HG03571 (cell line): ENCODE measurements around the gene KIAA1671.

Experiments
- ATAC-seq: cut with Tn5 transposase; IDR thresholded peaks from one replicate; pipeline ENCODE4 v1.9.1; 2021; ENCODE audit not compliant: unreplicated experiment

KIAA1671 gene

DNA sequence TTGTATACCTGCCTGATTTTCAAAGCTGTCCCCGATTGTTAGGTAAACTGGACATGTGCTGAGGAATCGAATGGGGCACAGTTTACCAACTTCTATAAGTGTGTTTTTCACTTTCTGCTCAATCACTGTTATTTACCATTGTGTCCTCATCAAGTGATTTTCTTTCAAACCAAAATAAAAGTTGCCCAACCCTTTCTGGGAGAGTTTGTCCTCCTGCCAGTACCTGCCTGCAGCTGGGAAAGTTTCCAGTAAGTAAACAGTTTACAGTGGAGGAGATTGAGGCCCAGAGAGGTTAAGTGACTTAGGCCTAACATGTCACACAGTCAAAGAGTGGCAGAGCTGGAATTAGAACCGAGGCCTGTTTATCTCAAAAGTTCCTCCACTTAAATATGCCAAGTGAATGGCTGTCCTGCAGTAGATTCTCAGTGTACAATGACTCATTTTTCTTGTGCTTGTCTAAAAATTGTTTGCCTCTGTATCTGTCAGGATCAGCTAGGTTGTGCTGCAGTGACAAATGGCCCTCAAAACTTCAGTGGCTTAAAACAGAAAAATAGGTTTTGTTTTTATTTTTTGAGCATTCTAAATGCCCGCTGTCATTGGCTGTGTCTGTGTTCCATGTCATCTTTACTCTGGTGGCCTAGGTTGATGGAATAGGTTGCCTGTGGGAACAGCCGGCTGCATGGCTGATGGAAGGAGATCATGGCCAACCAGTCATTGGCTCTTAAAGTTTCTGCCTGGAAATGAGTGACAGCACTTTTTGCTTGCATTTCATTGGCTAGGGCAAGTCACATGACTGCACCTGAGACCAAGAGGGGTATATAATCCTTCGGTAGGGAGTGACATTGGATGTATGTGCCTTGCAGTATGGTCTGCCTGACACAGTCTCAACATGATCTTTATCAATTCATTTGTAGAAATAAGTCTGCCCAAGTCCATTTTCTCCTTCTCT lies 185.3 kb downstream of the KIAA1671 start:
- ATAC-seq, result no peak

- no peak for ATAC-seq
These were observed 186.5 kb downstream of the KIAA1671 start for GRCh38 chr22:25139062-25139461.

- no peak for ATAC-seq
These were observed 189.6 kb downstream of the KIAA1671 start for GRCh38 chr22:25142102-25142501.

DNA sequence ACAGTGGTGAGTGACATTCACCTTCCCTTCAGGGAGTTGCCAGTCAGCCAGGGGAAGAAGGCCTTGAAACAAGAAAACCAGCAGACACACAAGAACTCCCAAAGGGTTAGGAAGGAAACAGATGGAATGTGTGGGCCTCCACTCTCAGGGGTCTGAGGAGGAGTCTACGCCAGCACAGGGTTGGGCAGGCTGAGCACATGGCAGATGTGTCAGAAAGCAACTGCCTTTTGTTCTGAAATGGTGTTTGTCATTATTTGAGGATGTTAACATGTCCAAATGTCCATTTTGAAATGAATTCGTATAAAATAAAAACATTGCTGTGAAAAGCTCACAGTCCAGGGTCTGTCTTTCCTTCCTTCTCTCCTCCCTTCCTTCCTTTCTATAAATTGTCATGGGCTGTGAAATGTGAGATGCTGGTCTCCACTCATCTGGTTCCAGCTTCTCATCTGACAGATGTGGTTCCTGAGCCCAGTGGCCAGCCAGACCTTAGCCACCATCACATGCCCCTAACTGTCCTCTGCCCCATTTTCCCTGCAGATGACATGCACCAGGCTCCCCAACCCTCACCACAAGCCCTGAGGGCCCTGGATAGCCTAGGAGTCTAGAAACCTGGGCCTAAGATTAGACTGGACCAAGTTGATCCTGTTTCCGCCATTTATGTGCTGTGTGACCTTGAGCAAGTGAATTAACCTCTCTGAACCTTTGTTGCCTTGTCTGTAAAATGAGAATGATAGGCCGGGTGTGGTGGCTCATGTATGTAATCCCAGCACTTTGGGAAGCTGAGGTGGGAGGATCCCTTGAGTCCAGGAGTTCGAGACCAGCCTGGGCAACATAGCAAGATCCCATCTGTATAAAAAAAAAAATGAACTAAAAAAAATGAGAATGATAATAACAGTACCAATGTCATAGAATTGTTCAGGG lies 190.9 kb downstream of the KIAA1671 start:
- no peak for ATAC-seq

DNA sequence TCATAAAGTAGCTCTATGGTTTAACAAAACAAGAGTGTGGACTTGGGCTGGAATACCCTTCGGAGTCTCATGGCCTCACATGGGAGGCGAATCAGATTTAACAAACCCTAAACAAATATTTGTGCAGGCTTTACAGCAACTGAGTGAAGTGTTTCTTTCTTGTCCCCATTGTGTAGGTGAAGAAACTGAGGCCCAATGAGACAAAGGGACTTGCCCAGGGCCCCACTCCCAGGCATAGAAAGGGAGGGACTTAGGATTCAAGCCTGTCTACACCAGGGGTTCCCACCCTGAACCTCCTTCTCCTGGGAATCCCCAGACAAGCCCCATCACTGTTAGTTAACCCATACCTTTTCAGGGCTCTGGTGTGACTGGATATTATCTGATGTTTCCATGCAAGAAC lies 192.0 kb downstream of the KIAA1671 start:
- ATAC-seq, result no peak

DNA sequence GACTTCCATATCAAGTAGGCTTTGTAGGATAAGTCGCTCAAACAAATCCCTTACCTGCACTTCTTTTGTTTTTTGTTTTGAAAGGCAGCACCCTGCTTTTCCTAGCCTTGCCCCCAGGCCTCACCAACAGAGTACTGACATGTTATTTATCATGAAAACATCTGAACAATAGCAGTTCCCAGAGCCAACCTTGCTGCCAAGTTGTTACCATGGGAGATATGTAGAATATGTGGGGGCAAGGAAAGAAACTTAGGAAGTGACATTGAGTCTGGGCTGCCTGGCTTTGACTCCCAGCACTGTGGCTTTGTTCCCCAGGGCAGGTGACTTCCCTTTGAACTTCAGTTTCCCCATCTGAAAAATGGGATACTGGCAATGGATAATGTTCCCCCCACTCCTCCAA lies 193.8 kb downstream of the KIAA1671 start:
- no peak for ATAC-seq

DNA sequence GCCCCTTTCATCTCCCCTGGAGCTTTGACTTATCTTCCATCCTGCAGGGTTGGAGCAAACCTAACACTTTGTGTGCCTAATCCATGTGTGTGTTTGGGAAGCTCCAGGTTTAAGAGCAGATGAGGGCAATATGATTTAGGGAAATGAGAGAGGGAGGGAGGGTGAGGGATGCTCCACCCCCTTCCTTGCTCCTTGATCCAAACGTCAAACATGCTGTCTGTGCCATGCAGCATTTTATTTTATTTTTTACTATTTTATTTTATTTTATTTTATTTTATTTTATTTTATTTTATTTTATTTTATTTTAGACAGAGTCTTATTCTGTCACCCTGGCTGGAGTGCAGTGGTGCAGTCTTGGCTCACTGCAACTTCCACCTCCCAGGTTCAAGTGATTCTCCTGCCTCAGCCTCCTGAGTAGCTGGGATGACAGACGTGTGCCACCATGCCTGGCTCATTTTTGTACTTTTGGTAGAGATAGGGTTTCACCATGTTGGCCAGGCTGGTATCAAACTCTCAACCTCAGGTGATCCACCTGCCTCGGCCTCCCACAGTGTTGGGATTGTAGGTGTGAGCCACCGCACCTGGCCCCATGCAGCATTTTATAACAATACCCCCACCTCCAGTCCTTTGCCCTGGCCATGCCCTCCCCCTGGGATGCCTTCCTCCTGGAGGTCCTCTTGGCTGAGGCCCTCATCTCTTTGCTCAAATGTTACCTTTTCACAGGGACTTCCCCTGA lies 194.6 kb downstream of the KIAA1671 start:
- ATAC-seq, result no peak

GRCh38 chr22:25147642-25147928 lies 195.1 kb downstream of the KIAA1671 start:
- no peak for ATAC-seq

DNA sequence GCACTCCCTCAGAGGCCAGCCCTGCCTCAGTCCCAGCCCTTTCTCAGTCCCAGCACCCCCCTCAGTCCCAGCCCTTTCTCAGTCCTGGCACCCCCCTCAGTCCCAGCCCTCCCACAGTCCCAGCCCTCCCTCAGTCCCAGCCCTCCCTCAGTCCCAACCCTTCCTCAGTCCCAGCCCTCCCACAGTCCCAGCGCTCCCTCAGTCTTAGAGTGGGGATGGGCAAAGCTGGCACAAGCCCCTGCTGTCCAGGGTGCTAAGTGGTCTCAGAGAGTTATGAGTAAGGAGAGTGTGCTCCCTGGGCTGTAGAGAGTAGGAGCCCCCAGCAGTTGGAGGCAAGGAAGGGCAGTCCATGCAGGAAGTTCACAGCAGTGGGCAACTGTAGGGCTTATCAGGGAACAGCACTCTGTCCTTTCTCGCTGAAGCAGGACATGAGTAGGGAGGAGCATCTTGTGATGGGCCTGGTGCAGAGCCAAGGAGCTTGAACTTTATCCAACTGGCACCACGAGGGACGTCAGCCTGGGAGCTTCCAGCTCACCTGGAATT lies 195.7 kb downstream of the KIAA1671 start:
- no peak for ATAC-seq

GRCh38 chr22:25149014-25149413 lies 196.5 kb downstream of the KIAA1671 start:
- no peak for ATAC-seq

DNA sequence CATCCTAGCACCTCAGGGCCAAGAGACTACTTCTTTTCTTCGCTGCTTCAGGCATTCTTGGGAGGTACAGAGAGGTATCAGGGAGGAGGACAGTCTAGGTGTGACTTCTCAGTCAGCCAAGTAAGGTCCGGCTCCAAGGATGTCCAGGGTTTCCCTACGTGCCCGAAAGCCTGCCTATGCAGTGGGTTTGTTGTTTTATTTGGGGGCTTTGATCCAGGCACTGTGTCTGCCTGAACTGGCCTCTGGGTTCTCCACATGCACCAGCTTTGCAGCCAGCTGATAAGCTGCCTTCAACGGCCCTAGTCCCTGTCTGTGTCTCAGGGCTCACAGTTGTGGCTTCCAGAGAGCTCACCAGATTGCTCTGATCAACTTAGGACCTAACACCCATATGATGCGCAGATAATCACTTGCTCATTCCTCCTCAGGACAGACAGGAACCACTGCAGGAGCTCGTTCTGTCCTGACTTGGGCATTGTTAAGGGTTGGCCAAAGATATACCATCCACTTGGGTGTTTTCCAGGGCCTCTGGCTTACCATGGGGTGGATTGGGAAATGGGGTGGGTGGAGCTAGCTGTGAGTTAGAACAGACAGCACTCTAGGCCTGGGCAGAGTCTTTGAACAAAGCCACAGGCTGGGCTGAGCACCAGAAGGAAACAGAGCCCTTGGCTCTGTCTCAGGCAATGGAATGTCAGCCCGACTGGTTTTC lies 201.6 kb downstream of the KIAA1671 start:
- ATAC-seq, result no peak

GRCh38 chr22:25154667-25154999 lies 202.1 kb downstream of the KIAA1671 start:
- ATAC-seq, result no peak

GRCh38 chr22:25156736-25157135 lies 204.2 kb downstream of the KIAA1671 start:
- no peak for ATAC-seq

DNA sequence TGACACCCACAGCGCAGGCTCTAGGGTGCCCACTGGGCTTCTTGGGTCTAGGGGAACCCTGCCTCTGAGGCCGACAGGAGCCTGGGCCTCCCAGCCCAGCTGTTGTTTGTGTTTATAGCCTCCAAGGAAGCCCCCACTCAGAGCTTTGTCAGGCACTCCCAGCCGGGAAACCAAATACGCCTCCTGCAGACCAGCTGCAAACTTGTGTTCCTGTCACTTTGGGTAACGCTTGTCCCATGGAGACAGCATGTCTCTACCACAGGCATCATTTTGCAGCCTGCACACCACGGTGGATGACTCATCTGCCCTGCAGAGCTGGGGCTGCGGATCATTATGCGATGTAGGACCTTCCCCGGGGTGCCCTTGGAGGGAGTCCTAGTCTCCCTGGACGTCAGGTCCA lies 206.5 kb downstream of the KIAA1671 start:
- ATAC-seq, result no peak

- ATAC-seq, result no peak
These were observed 207.8 kb downstream of the KIAA1671 start for GRCh38 chr22:25160120-25160996.

DNA sequence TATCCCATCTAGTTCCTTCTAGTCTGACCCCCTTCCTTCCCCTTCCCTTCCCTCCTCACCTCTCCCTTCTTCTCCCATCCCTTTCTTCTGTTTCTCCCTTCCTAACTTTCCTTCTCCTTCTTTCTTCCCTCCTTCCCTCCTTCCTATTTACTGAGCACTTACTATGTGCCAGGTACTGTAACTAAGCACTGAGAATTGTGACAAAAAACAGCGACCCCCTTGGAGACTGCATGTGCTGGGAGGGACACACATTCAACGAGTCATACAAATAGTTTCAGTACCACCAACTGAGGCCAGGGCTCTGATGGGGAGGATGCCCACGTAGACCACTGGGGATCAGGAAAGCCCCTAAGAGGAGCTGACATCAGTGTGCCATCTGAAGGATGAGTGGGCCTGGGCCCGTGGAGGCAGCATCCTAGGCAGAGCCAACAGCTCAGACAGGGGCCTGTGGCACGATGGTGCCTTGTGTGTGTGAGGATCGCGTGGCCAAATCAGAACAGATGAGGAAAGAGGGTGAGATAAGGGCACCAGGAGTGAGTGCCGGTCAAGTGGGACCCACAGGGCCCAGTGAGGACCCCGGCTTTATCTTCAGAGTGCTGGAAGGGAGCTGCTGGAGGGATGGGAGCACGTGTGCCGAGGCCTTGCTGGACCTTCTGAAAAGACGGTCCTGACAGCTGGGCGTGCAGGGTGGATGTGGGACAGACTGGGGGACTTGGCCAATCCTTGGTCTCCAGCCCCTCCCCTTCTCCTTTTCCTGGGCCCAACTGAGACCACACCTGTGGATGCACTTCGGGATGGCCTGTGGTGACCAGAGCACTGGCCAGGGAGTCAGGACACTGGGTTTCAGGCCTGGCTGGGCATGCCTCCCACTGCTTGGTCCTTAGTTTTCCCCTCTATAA lies 208.8 kb downstream of the KIAA1671 start:
- ATAC-seq, result no peak

DNA sequence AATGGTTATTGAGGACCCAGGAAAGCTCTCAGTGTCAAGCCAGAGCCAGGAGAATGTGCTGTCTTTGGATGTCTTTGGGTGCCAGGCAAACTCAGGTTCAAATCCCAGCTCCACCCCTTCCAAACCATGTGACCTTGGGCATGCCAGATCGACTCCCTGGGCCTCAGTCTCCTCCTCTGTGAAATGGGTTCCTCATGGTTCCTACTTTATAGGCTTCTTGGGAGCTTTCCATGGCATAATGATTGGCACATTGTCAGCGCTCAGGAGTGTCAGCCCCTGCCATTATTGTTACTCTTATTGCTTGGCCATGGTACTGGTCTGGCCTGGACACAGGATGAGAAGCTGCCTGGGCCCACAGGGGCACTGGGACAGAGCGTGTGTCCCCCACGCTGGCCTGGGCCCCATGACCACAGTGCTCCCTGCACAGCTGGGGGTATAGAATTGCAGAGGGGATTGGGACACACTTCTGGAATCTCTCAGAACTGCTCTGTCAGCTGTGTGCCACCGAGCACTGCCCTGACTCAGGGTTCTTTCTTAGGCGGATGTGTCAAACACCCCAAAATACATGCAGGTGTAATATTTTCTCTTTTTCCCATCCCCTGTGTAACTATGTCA lies 209.5 kb downstream of the KIAA1671 start:
- ATAC-seq, result no peak

- ATAC-seq, result no peak
These were observed 210.0 kb downstream of the KIAA1671 start for GRCh38 chr22:25162561-25162960.
